Measurements from ENCODE around the gene PPIB.
"Not testable (repeated sequence)": the region's sequence is repeated elsewhere in the genome, so short reads cannot be mapped to it uniquely, and the experiment has no call there.

PPIB gene

GRCh38 chr15:64138331-64138941 is 24.4 kb downstream of the PPIB start:
- DNase-seq = no peak

- DNase-seq = no peak
Measured at GRCh38 chr15:64137226-64137833, 25.5 kb downstream of the PPIB start.

- DNase-seq = no peak
Measured at GRCh38 chr15:64136347-64136746, 26.5 kb downstream of the PPIB start.

GRCh38 chr15:64134345-64134829 is 28.4 kb downstream of the PPIB start:
- DNase-seq = no peak

- DNase-seq = no peak
Measured at GRCh38 chr15:64133623-64134344, 29.0 kb downstream of the PPIB start.

- no peak for DNase-seq
Measured at GRCh38 chr15:64132217-64132616, 30.6 kb downstream of the PPIB start.

- DNase-seq = no peak
Measured at GRCh38 chr15:64131547-64131946, 31.3 kb downstream of the PPIB start.

- DNase-seq = no peak
Measured at GRCh38 chr15:64130159-64130558, 32.7 kb downstream of the PPIB start.

GRCh38 chr15:64127521-64128270 is 35.1 kb downstream of the PPIB start:
- no peak for DNase-seq

GRCh38 chr15:64125978-64126377 is 36.8 kb downstream of the PPIB start:
- DNase-seq = no peak

GRCh38 chr15:64122936-64123351 is 39.9 kb downstream of the PPIB start:
- DNase-seq = no peak

GRCh38 chr15:64122444-64122843 is 40.4 kb downstream of the PPIB start:
- DNase-seq = no peak

GRCh38 chr15:64121614-64122013 is 41.2 kb downstream of the PPIB start:
- no peak for DNase-seq

GRCh38 chr15:64120322-64120721 is 42.5 kb downstream of the PPIB start:
- DNase-seq = not testable (repeated sequence)

- DNase-seq = no peak
Measured at GRCh38 chr15:64117759-64118487, 44.9 kb downstream of the PPIB start.

- DNase-seq = no peak
Measured at GRCh38 chr15:64112904-64113303, 49.9 kb downstream of the PPIB start.

GRCh38 chr15:64112073-64112772 is 50.6 kb downstream of the PPIB start:
- no peak for DNase-seq

GRCh38 chr15:64111679-64112050 is 51.2 kb downstream of the PPIB start:
- no peak for DNase-seq

- DNase-seq = no peak
Measured at GRCh38 chr15:64110950-64111678, 51.7 kb downstream of the PPIB start.

- DNase-seq = not testable (repeated sequence)
Measured at GRCh38 chr15:64110108-64110701, 52.6 kb downstream of the PPIB start.

- no peak for DNase-seq
Measured at GRCh38 chr15:64107337-64107736, 55.5 kb downstream of the PPIB start.

Measured in fibroblast of skin of abdomen (primary cell).